A549 (cell line): Measurements from ENCODE around the gene DOP1A. TPM values are rescaled to one million over a fixed set of nuclear protein-coding genes. Genes with fewer than 3 reads are reported as not detected.

Source experiments
- ATAC-seq, 2 experiments: fragments of 200-7000 bp in 1 of 2; fragments of >200 bp in 1 of 2; cut with Nextera tagmentation in 1 of 2; cut with Tn5 transposase in 1 of 2; 3 replicates each; pipeline versions ENCODE4 v1.8.0 to v1.9.1; 2018 to 2020; ENCODE audit warnings: mild to moderate bottlenecking in 1 of 2, moderate library complexity in 1 of 2
- CTCF ChIA-PET: fragments of 300-600 bp; sonication (Branson Sonifier 250); formaldehyde crosslinking; extraction: SDS; loops from one replicate; lab custom pipeline; 2021; ENCODE audit warnings: antibody characterized with exemption, inconsistent platforms; lab: Yijun Ruan, JAX
- POLR2A ChIA-PET: fragments of 350-600 bp; formaldehyde crosslinking; extraction: SDS; loops from one replicate; lab custom pipeline; 2021; ENCODE audit warnings: antibody characterized with exemption, inconsistent platforms; lab: Yijun Ruan, JAX
- DNase-seq, 2 experiments: peaks; one replicate each; pipeline versions ENCODE4 v3.0.0 to v3.0.0-alpha.2; 2011 to 2016; ENCODE audit warnings: low read depth in 1 of 2, low spot score in 1 of 2
- FAIRE-seq: peaks from 2 replicates; lab custom pipeline; 2011; peaks lifted over from hg19 to GRCh38; lab: Jason Lieb, UNC
- H3K27ac ChIP-seq, 2 experiments: fragments of >200 bp; sonication (Bioruptor Twin); formaldehyde crosslinking; 3 replicates each; pipeline ENCODE4 v1.5.1; 2016 to 2017
- H3K4me1 ChIP-seq: fragments of >200 bp; sonication (Bioruptor Twin); formaldehyde crosslinking; 3 replicates; pipeline ENCODE4 v1.6.1; 2016
- H3K4me2 ChIP-seq: fragments of >200 bp; sonication (Bioruptor Twin); formaldehyde crosslinking; 3 replicates; pipeline ENCODE4 v1.6.1; 2016
- H3K4me3 ChIP-seq: fragments of >200 bp; sonication (Bioruptor Twin); formaldehyde crosslinking; 3 replicates; pipeline ENCODE4 v1.5.1; 2016
- H3K9me3 ChIP-seq: fragments of >200 bp; sonication (Bioruptor Twin); formaldehyde crosslinking; 3 replicates; pipeline ENCODE4 v1.6.1; 2016
- CBX2 ChIP-seq: fragments of 200-600 bp; sonication (generic); IDR thresholded peaks from 2 replicates; pipeline ENCODE4 v1.6.1; 2016; ENCODE audit warnings: low read depth, mild to moderate bottlenecking, borderline replicate concordance
- CBX8 ChIP-seq: fragments of 200-600 bp; sonication (generic); IDR thresholded peaks from 2 replicates; pipeline ENCODE4 v1.6.1; 2016
- CHD2 ChIP-seq: fragments of 150-350 bp; IDR thresholded peaks from 2 replicates; pipeline ENCODE4 v1.6.1; 2014; ENCODE audit warnings: low read length; ENCODE audit not compliant: partially characterized antibody
- GATA3 ChIP-seq: IDR thresholded peaks from 2 replicates; pipeline ENCODE4 v1.6.1; 2012; ENCODE audit warnings: borderline replicate concordance
- NPAS2 ChIP-seq: fragments of 250-450 bp; sonication (Bioruptor Pico); IDR thresholded peaks from 2 replicates; pipeline ENCODE4 v1.8.0; 2022; ENCODE audit warnings: mild to moderate bottlenecking, moderate library complexity, borderline replicate concordance
- NR3C1 ChIP-seq: fragments of >200 bp; sonication (Bioruptor Twin); formaldehyde crosslinking; IDR thresholded peaks from 3 replicates; pipeline ENCODE4 v1.6.1; 2017
- RCOR1 ChIP-seq: fragments of 150-350 bp; IDR thresholded peaks from 2 replicates; pipeline ENCODE4 v1.6.1; 2014; ENCODE audit warnings: antibody characterized with exemption, low read length, low read depth
- WGBS: methylation state at CpG from one replicate; pipeline ENCODE4 v1.1.6; 2017; ENCODE audit errors: missing lambda C conversion rate; 5-methylcytosine and 5-hydroxymethylcytosine counted together
- polyA plus RNA-seq, 4 experiments: library from polyadenylated mRNA; depleted of rRNA in 3 of 4; stranded (reverse); fragments of >200 nt; fragmentation: RNase III in 1 of 4; extraction: RNeasy Plus Mini Kit Qiagen cat#74134 plus additional on column Dnase treatment in 1 of 4; gene quantifications; 2 replicates in 3 of 4; 3 replicates in 1 of 4; pipeline ENCODE4 v1.2.3, GENCODE V29; 2011 to 2017
- TF ChIP-seq, protein P1 (sequence below): fragments of 200-600 bp; sonication (generic); IDR thresholded peaks from 2 replicates; pipeline ENCODE4 v1.6.1; 2016; ENCODE audit warnings: antibody characterized with exemption, mild to moderate bottlenecking, moderate library complexity
- TF ChIP-seq, protein P2 (sequence below): fragments of 250-450 bp; sonication (Bioruptor Pico); IDR thresholded peaks from 2 replicates; pipeline ENCODE4 v1.5.0; 2021; ENCODE audit warnings: mild to moderate bottlenecking, moderate library complexity, borderline replicate concordance
- TF ChIP-seq, protein P3 (sequence below): fragments of >200 bp; sonication (Bioruptor Twin); formaldehyde crosslinking; IDR thresholded peaks from 2 replicates; pipeline ENCODE4 v1.6.1; 2016
- TF ChIP-seq, protein P4 (sequence below): IDR thresholded peaks from 2 replicates; pipeline ENCODE4 v1.6.1; 2012; ENCODE audit warnings: low read depth, borderline replicate concordance
- TF ChIP-seq, protein P5 (sequence below): IDR thresholded peaks from 2 replicates; pipeline ENCODE4 v1.6.1; 2012

DOP1A gene
- polyA plus RNA-seq, 2 of the 4 experiments (the other 2 are of a cell fraction) = 2.2 to 5.9 TPM

DNA sequence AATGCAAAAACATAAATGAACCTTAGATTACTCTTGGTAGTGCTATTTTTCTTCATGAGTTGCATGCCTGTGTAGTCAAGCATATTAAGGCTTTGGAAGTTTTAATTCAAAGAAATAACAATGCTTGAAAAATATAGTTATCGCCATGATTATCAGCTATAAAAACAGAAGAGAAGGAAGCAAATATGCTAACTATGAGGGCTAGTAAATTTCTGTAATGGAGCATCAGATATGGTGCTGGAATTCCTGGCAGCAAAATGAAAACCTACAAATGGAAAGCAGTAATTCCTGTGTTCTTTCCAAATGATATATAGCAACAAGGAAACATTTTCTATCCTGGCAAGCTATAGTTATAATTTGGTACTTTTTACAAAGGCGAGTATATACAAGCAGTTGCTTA, 29.7 kb downstream of the DOP1A start (continued):
- TF ChIP-seq, protein P1, sequence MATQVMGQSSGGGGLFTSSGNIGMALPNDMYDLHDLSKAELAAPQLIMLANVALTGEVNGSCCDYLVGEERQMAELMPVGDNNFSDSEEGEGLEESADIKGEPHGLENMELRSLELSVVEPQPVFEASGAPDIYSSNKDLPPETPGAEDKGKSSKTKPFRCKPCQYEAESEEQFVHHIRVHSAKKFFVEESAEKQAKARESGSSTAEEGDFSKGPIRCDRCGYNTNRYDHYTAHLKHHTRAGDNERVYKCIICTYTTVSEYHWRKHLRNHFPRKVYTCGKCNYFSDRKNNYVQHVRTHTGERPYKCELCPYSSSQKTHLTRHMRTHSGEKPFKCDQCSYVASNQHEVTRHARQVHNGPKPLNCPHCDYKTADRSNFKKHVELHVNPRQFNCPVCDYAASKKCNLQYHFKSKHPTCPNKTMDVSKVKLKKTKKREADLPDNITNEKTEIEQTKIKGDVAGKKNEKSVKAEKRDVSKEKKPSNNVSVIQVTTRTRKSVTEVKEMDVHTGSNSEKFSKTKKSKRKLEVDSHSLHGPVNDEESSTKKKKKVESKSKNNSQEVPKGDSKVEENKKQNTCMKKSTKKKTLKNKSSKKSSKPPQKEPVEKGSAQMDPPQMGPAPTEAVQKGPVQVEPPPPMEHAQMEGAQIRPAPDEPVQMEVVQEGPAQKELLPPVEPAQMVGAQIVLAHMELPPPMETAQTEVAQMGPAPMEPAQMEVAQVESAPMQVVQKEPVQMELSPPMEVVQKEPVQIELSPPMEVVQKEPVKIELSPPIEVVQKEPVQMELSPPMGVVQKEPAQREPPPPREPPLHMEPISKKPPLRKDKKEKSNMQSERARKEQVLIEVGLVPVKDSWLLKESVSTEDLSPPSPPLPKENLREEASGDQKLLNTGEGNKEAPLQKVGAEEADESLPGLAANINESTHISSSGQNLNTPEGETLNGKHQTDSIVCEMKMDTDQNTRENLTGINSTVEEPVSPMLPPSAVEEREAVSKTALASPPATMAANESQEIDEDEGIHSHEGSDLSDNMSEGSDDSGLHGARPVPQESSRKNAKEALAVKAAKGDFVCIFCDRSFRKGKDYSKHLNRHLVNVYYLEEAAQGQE = no peak

DNA sequence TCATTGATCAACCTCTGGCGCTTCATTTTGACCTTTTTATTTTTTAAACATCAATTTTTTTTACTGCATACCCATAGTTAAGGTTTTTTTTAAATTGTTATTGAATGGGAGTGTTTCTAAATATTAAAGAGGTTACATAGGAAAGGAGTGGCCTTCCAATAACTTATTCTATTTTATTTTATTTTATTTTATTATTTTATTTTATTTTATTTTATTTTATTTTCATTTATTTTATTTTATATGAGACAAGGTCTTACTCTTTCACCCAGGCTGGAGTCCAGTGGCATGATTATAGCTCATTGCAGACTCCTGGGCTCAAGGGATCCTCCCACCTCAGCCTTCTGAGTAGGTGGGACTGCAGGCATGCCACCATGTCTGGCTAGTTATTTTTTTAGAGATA, 30.2 kb downstream of the DOP1A start:
- no peak for FAIRE-seq
- Histone ChIP-seq H3K4me1 (no peaks in the 10 kb centered on the region), H3K9me3 (no peaks in the 10 kb centered on the region), H3K4me3 (no peak overlapping the region), H3K4me2 (no peak overlapping the region), H3K27ac (no peak overlapping the region)
- WGBS = 93% methylated on average over 1 of the region's 1 CpG
- no peak for ATAC-seq
- DNase-seq = no peak
- TF ChIP-seq CBX2 (no peak), NR3C1 (no peak)
- ChIA-PET POLR2A (no interaction called here), CTCF (interaction anchor here (1.0 to 1.4 kb wide), 2 partner anchors 14 to 422 kb away, joined by 3 read pairs; no protein-coding TSS in a partner anchor)

DNA sequence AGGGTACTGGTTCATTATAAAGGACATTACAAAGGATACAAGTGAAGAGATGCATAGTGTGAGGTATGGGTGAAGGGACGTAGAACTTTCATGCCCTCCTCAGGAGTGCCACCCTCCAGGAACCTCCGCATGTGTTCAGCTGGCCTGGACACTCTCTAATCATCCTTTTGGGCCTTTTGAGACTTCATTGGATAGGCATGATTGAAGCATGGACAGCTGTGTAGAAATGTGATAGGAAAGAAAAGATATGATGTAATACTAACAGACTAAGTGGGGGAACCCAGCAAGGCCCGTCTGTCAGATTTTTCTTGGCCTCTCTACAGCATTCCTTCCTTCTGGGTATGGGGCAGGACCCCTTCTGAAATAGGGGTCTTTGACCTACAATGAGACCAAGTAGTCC, 31.1 kb downstream of the DOP1A start:
- no peaks in the 10 kb centered on the region for H3K9me3 ChIP-seq
- POLR2A ChIA-PET = no interaction called here
- FAIRE-seq = no peak
- CTCF ChIA-PET = interaction anchor here (1.0 to 1.4 kb wide), 2 partner anchors 15 to 413 kb away, joined by 3 read pairs; no protein-coding TSS in a partner anchor
- TF ChIP-seq, protein P2, sequence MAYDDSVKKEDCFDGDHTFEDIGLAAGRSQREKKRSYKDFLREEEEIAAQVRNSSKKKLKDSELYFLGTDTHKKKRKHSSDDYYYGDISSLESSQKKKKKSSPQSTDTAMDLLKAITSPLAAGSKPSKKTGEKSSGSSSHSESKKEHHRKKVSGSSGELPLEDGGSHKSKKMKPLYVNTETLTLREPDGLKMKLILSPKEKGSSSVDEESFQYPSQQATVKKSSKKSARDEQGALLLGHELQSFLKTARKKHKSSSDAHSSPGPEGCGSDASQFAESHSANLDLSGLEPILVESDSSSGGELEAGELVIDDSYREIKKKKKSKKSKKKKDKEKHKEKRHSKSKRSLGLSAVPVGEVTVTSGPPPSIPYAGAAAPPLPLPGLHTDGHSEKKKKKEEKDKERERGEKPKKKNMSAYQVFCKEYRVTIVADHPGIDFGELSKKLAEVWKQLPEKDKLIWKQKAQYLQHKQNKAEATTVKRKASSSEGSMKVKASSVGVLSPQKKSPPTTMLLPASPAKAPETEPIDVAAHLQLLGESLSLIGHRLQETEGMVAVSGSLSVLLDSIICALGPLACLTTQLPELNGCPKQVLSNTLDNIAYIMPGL (CRISPR knock-in tag) = no peak
- no peaks in the 10 kb centered on the region for H3K4me1 ChIP-seq
- H3K4me2 ChIP-seq = no peak overlapping the region
- 84% methylated on average over 3 of the region's 3 CpGs for WGBS
- H3K27ac ChIP-seq = no peak overlapping the region
- ATAC-seq = no peak
- no peak for DNase-seq
- H3K4me3 ChIP-seq = no peak overlapping the region

DNA sequence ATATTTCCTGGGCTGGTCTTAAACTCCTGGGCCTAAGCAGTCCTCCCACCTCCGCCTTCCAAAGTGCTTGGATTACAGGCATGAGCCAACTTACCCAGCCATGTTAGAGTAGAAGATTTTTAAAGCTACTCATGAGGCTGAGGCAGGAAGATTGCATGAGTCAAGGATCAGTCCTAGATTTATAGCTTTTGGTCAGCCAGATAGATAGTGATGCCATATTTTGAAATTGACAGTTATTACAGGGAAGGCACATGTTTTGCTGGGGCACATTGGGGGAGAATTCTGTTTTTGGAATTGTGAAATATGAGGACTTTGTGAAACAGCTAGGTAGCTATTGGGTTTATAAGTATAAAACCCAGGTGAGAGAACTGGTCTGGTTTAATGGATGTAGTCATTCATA, 40.9 kb downstream of the DOP1A start:
- WGBS = 90% methylated on average over 1 of the region's 1 CpG
- POLR2A ChIA-PET = no interaction called here
- no peak for ATAC-seq

More for the DNA sequence above, 40.9 kb downstream of the DOP1A start:
- TF ChIP-seq CHD2 = no peak
- TF ChIP-seq, protein P3, sequence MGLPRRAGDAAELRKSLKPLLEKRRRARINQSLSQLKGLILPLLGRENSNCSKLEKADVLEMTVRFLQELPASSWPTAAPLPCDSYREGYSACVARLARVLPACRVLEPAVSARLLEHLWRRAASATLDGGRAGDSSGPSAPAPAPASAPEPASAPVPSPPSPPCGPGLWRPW = no peak
- no peak for TF ChIP-seq CBX2
- TF ChIP-seq, protein P4, sequence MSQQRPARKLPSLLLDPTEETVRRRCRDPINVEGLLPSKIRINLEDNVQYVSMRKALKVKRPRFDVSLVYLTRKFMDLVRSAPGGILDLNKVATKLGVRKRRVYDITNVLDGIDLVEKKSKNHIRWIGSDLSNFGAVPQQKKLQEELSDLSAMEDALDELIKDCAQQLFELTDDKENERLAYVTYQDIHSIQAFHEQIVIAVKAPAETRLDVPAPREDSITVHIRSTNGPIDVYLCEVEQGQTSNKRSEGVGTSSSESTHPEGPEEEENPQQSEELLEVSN = no peak
- no peak for TF ChIP-seq GATA3
- TF ChIP-seq RCOR1 = no peak
- TF ChIP-seq, protein P5, sequence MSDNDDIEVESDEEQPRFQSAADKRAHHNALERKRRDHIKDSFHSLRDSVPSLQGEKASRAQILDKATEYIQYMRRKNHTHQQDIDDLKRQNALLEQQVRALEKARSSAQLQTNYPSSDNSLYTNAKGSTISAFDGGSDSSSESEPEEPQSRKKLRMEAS = no peak
- no peak for TF ChIP-seq NPAS2 (CRISPR knock-in tag)
- no peak for TF ChIP-seq CBX8
- CTCF ChIA-PET = no interaction called here
- no peak overlapping the region for H3K27ac ChIP-seq
- H3K9me3 ChIP-seq = no peaks in the 10 kb centered on the region
- H3K4me3 ChIP-seq = no peak overlapping the region
- FAIRE-seq = no peak
- H3K4me1 ChIP-seq = no peaks in the 10 kb centered on the region
- DNase-seq = no peak
- no peak overlapping the region for H3K4me2 ChIP-seq
